Loucy (cell line): ENCODE results near the gene LGR4.

Source experiments
- CTCF ChIP-seq: fragments of 200-600 bp; sonication (generic); conservative IDR thresholded peaks from 2 replicates; pipeline ENCODE4 v1.5.1; 2014; ENCODE audit warnings: mild to moderate bottlenecking, antibody characterized with exemption, low read length
- EZH2phosphoT487 ChIP-seq: fragments of 200-600 bp; IDR thresholded peaks from 2 replicates; pipeline ENCODE4 v1.6.1; 2018; ENCODE audit warnings: antibody characterized with exemption, mild to moderate bottlenecking, moderate library complexity, borderline replicate concordance

- TF ChIP-seq CTCF (no peak), EZH2phosphoT487 (no peak)
Observed at GRCh38 chr11:27472398-27473016, at the start of gene LGR4.
